SU-DHL-6 (cell line): ENCODE results near the gene USP31.

ENCODE experiments used
- EZH2phosphoT487 ChIP-seq: fragments of 200-600 bp; sonication (generic), shearing (Covaris generic); conservative IDR thresholded peaks from 2 replicates; pipeline ENCODE4 v1.6.1; 2018; ENCODE audit warnings: mild to moderate bottlenecking, antibody characterized with exemption, low read length, moderate library complexity, mixed read lengths
- TF ChIP-seq, protein P1 (sequence below): fragments of 200-600 bp; sonication (generic); IDR thresholded peaks from one replicate; pipeline ENCODE4 v1.5.1; 2017; ENCODE audit warnings: antibody characterized with exemption, mild to moderate bottlenecking, low read length, moderate library complexity; ENCODE audit not compliant: insufficient read depth, poor library complexity, severe bottlenecking

- TF ChIP-seq, protein P1, sequence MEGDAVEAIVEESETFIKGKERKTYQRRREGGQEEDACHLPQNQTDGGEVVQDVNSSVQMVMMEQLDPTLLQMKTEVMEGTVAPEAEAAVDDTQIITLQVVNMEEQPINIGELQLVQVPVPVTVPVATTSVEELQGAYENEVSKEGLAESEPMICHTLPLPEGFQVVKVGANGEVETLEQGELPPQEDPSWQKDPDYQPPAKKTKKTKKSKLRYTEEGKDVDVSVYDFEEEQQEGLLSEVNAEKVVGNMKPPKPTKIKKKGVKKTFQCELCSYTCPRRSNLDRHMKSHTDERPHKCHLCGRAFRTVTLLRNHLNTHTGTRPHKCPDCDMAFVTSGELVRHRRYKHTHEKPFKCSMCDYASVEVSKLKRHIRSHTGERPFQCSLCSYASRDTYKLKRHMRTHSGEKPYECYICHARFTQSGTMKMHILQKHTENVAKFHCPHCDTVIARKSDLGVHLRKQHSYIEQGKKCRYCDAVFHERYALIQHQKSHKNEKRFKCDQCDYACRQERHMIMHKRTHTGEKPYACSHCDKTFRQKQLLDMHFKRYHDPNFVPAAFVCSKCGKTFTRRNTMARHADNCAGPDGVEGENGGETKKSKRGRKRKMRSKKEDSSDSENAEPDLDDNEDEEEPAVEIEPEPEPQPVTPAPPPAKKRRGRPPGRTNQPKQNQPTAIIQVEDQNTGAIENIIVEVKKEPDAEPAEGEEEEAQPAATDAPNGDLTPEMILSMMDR = no peak
- TF ChIP-seq EZH2phosphoT487 = no peak
Measured at GRCh38 chr16:23074423-23074822, 74.8 kb downstream of the USP31 start.
